Adrenal gland (tissue), 12 donors: ENCODE data around the gene CPLANE2. TPM values are rescaled to one million over a fixed set of nuclear protein-coding genes. Genes with fewer than 3 reads are reported as not detected.

ENCODE experiments used
- DNase-seq, 7 donors: peaks; one replicate each; pipeline ENCODE4 v3.0.0-alpha.2; 2019 to 2020
- H3K27ac ChIP-seq, 5 donors: fragments of 200-600 bp; sonication (generic) in 4 of 5; 1 replicate in 3 of 5; 2 replicates in 2 of 5; pipeline versions ENCODE4 v1.5.1 to v1.8.0; 2016 to 2020; ENCODE audit warnings: mild to moderate bottlenecking in 1 of 5
- H3K27me3 ChIP-seq: fragments of 200-600 bp; 2 replicates; pipeline ENCODE4 v1.8.0; 2021
- H3K36me3 ChIP-seq, 2 donors: fragments of 200-600 bp; replicated peaks in 1 of 2; 1 replicate in 1 of 2; 2 replicates in 1 of 2; pipeline versions ENCODE4 v1.5.1 to v1.8.0; 2018 to 2022
- H3K4me1 ChIP-seq, 2 donors: fragments of 200-600 bp; replicated peaks in 1 of 2; 1 replicate in 1 of 2; 2 replicates in 1 of 2; pipeline versions ENCODE4 v1.5.1 to v1.8.0; 2018 to 2021
- H3K4me3 ChIP-seq, 4 donors: fragments of 200-600 bp; sonication (generic) in 3 of 4; one replicate each; pipeline ENCODE4 v1.5.1; 2016 to 2018
- H3K9me3 ChIP-seq, 3 donors: fragments of 200-600 bp; sonication (generic) in 1 of 3; replicated peaks in 1 of 3; 1 replicate in 2 of 3; 2 replicates in 1 of 3; pipeline versions ENCODE4 v1.5.1 to v1.8.0; 2016 to 2021
- CTCF ChIP-seq, 6 experiments: fragments of 450-650 bp in 4 of 6; fragments of 200-600 bp in 2 of 6; sonication (generic) in 1 of 6; IDR thresholded peaks; 1 replicate in 5 of 6; 2 replicates in 1 of 6; pipeline versions ENCODE4 v1.5.1 to v1.8.0; 2016 to 2021; ENCODE audit warnings: antibody characterized with exemption in 6 of 6, mild to moderate bottlenecking in 2 of 6, moderate library complexity in 1 of 6
- POLR2A ChIP-seq, 2 donors: fragments of 450-650 bp; IDR thresholded peaks; one replicate each; pipeline ENCODE4 v1.6.1; 2017; ENCODE audit warnings: antibody characterized with exemption in 2 of 2, mild to moderate bottlenecking in 2 of 2, moderate library complexity in 1 of 2
- WGBS, 4 donors: extraction: QIAGEN DNeasy Blood & Tissue Kit in 2 of 4; methylation state at CpG; one replicate each; pipeline versions ENCODE4 v1.1.5 to v1.1.7; 2013 to 2017; 5-methylcytosine and 5-hydroxymethylcytosine counted together
- intact Hi-C, 2 donors: fragments of 100-400 bp; cut with DNase I; formaldehyde crosslinking; loops; one replicate each; pipeline versions ENCODE4 v1.14.1 to v1.15.0; 2022 to 2023
- polyA plus RNA-seq, 3 donors: library from polyadenylated mRNA; stranded (reverse); fragments of 200-250 nt in 2 of 3; fragments of 350-450 nt in 1 of 3; fragmentation: Illumina TruSeq in 1 of 3; extraction: RNeasy Lipid Tissue Mini Kit (QIAGEN cat#74804) in 1 of 3; gene quantifications; one replicate each; pipeline ENCODE4 v1.2.3, GENCODE V29; 2013 to 2014
- total RNA-seq, 9 donors: library from RNA; depleted of rRNA in 4 of 9; stranded (reverse); fragments of >200 nt in 4 of 9; fragments of 120-200 nt in 1 of 9; fragmentation: NEBNext Ultra II Directional in 1 of 9; extraction: Animal tissue kit (Norgen Biotek cat#: 25700) in 1 of 9; gene quantifications; one replicate each; pipeline versions ENCODE4 v1.1.0 to v1.2.4, GENCODE V29; 2013 to 2023
- donor health status: healthy with polysubstance abuse.
- donor health status: Bipolar disorder and iron deficiency.
- donor health status: DM: yes; HTN: yes; CAD: no.
- donor health status: DM: no; HTN: no; CAD: no.
- donor health status: DM: no; HTN: no; CAD: no.
- donor health status: DM: yes; HTN: yes; CAD: no.

The CPLANE2 gene
- total and polyA plus RNA-seq, 12 donors = 2.8 to 21.3 (median 11.5) TPM

DNA sequence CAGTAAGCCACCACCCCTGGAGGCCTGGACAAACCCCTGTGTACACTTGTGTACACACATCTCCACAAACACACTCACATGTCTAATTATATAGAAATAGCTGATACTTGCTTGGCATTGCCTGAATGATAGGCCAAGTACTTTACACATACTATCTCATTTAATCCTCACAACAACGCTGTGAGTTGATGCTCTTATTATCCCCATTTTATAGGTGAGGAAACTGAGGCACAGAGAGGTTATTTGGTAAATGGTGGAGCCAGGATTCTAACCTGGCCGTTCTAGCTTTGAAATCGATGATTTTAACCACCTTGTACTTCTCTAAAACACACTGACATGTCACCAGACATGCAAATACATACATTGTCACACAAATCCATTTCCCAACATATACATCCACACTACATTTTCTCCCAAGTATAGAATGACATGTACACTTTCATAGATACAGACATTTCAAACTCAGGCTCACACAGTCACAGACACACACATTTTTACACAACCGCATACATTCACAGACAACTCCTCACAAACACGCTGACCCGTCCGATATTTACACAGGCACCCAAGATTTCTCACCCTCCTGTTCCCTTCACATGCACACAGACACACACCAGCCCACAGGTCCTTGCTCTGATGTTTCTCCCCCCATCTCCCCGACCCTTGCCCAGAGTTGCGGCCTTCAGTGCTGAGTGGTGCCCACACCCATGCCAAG lies 27.7 kb downstream of the CPLANE2 start:
- intact Hi-C loops = no loop called here
- Histone ChIP-seq H3K9me3 (no peaks in the 10 kb centered on the region), H3K27me3 (no peaks in the 10 kb centered on the region), H3K4me3 (peak overlapping the region in 1 of 4 donors; percentile 35), H3K36me3 (peaks cover 0 to 4% of the 10 kb centered on the region in 2 donors), H3K27ac (peak overlapping the region; percentile 62 to 98 (median 94)), H3K4me1 (peaks cover 16 to 25% of the 10 kb centered on the region in 2 donors)
- TF ChIP-seq CTCF (IDR thresholded peaks at IDR 0.05) = no peak
- no peak for TF ChIP-seq POLR2A (IDR thresholded peaks at IDR 0.05)
- no peak for DNase-seq
- 78 to 82% (median 81%) methylated on average over 9 of the region's 9 CpGs for WGBS, 4 donors

GRCh38 chr1:16208270-16208987 lies 28.6 kb downstream of the CPLANE2 start:
- DNase-seq = peak; percentile 75 to 90 (median 82)
- TF ChIP-seq CTCF (IDR thresholded peaks at IDR 0.05) (no peak), POLR2A (IDR thresholded peaks at IDR 0.05) (peak in 1 of 2 donors; percentile 11)
- Histone ChIP-seq H3K27me3 (no peaks in the 10 kb centered on the region), H3K27ac (peak overlapping the region; percentile 90 to 98 (median 94)), H3K4me1 (peaks cover 16 to 25% of the 10 kb centered on the region in 2 donors), H3K4me3 (peak overlapping the region in 1 of 4 donors; percentile 66), H3K9me3 (no peaks in the 10 kb centered on the region), H3K36me3 (peaks cover 0 to 6% of the 10 kb centered on the region in 2 donors)
- intact Hi-C loops = no loop called here
- WGBS, 4 donors = 45 to 58% (median 49%) methylated on average over 4 to 13 of the region's 13 CpGs

DNA sequence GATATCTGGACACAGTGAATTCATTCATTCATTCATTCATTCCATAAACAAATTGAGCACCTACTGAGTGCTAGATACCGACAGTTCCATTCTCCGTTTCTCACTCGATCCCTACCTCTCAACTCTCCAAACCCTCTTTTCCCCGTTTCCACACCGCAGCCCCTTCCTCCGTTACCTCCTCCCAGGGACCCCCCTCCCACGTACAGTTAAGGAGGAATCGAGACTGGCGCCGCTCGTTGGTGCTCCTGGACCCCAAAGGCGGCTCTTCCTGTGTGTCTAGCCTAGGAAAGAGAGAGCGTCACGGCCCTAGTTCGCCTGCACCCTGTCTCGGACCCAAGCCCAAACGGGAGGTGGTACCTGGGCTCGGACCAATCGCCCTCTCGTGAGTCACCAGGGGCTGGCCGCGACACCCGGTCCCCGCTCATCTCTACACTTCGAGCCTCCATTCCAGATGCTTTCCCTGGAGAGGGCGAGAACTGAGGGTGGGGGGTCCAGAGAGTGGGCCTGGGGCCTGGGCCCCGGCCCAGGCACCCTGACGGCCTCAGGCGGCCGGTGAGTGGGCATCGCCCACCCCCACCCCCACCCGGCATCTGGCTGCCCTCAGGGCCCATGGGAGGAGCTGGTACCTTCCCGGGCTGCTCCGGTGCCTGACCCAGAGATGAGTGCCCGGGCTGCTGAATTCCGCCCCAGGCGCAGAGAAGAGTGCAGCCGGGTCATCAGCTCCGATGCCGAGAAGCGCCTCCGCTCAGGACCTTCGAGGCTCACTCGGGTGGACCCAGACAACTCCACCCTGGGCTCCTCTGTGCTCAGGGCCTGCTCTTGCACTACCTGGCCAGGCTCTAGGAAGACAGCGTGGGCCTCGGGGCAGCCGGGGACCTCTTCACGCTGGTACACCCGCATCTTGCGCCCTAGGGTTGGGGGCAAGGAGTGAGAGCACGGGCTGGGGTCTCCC lies 29.4 kb downstream of the CPLANE2 start:
- peak overlapping the region; percentile 90 to 98 (median 94) for H3K27ac ChIP-seq
- no peaks in the 10 kb centered on the region for H3K27me3 ChIP-seq
- peaks cover 0 to 6% of the 10 kb centered on the region in 2 donors for H3K36me3 ChIP-seq
- intact Hi-C loops = no loop called here
- 24 to 35% (median 29%) methylated on average over 34 to 51 of the region's 51 CpGs for WGBS, 4 donors
- no peaks in the 10 kb centered on the region for H3K9me3 ChIP-seq
- peak; percentile 72 to 87 (median 81) for DNase-seq
- TF ChIP-seq CTCF (IDR thresholded peaks at IDR 0.05) (no peak), POLR2A (IDR thresholded peaks at IDR 0.05) (no peak)
- H3K4me1 ChIP-seq = peaks cover 16 to 25% of the 10 kb centered on the region in 2 donors
- H3K4me3 ChIP-seq = peak overlapping the region in 3 of 4 donors; percentile 11 to 66 (median 24)
